Measurements from ENCODE around the gene TBC1D10B. TPM values are rescaled to one million over a fixed set of nuclear protein-coding genes. Genes with fewer than 3 reads are reported as not detected.

Gene TBC1D10B
- total and polyA plus RNA-seq, 9 of the 15 experiments (the other 6 are each of a cell fraction or from before 2014, with no cell fraction given) = 2.2 to 55.4 (median 17.5) TPM

DNA sequence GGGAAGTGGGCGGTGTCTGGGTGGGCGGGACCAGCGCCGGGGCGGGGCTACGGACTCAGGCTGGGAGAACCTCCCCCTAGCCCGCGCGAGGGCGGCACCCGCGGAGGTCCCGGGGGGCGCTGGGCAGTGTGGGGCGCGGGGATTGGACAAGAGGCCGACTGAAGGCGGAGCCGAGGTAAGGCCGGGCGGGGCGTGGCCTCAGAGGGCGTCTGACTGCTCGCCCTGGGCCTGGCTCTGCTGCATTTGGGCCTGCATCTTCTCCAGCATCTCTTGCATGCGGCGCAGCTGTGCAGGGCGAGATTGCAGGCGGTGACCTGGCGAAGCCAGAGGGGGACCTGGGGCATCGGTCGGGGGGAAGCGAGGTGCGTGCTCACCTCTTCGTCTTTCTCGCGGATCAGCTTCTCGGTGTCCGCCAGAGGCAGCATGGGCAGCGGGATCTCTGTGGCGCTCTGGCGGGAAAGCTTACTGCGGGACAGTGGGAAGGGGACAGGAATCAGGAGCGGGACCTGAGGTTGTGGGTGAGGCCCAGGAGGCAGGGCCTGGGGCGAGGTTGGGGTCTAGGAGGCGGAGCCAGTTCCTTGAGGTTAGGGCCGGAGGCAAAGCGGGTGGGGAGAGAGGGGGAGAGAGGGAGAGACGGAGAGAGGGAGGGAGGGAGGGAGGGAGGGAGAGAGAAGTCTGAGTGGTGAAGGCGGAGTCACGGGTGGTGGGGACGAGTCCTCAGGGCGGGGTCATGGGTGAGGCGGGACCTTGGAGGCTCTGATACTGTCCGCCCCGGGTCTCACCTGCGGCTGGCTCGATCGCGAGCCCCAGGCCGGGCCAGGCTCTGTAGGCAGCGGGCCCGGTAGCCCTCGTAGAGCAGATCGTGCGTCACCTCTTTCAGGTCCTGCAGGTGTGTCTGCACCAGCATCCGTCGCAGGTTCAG, 8.2 kb upstream of the TBC1D10B start (continued):
- TF ChIP-seq TCF7L2 (IDR thresholded peaks at IDR 0.05; ENCODE audit: low read depth, low read length) (no peak), GATAD2A (IDR thresholded peaks at IDR 0.05) (0 out of 2 replicates have a peak, but pooled peaks have one; percentile 16), SAFB2 (IDR thresholded peaks at IDR 0.05; ENCODE audit: borderline replicate concordance, low read depth, low read length, severe bottlenecking) (no peak), ZSCAN29 (IDR thresholded peaks at IDR 0.05) (no peak), PURB (CRISPR knock-in tag; IDR thresholded peaks at IDR 0.05; ENCODE audit: low read depth) (no peak), E2F3 (CRISPR knock-in tag; IDR thresholded peaks at IDR 0.05) (peak; percentile 85), YY1 (IDR thresholded peaks at IDR 0.05; ENCODE audit: borderline replicate concordance in 1 of 3, control insufficient read depth in 1 of 3, extremely low read depth in 1 of 3, insufficient read depth in 3 of 3, insufficient read length in 1 of 3, insufficient replicate concordance in 2 of 3, low read depth in 1 of 3, low read length in 2 of 3) (no peak), ELF1 (tag; IDR thresholded peaks at IDR 0.05) (no peak), ZNF263 (CRISPR knock-in tag; IDR thresholded peaks at IDR 0.05; ENCODE audit: borderline replicate concordance) (peak; percentile 40; the same call in 1 of the 2 replicates), DDX20 (tag; IDR thresholded peaks at IDR 0.05; ENCODE audit: low read depth) (no peak), TAL1 (IDR thresholded peaks at IDR 0.05) (no peak), SIN3A (IDR thresholded peaks at IDR 0.05; ENCODE audit: borderline replicate concordance in 2 of 2, control insufficient read depth in 1 of 2, low read depth in 2 of 2, low read length in 2 of 2) (peak; percentile 14 to 66; a peak in 2 of 4 replicates)
- TF ChIP-seq, protein P1, sequence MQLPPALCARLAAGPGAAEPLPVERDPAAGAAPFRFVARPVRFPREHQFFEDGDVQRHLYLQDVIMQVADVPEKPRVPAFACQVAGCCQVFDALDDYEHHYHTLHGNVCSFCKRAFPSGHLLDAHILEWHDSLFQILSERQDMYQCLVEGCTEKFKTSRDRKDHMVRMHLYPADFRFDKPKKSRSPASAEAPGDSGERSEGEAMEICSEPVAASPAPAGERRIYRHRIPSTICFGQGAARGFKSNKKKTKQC (CRISPR knock-in tag; IDR thresholded peaks at IDR 0.05) = peak; percentile 39; the same call in 1 of the 2 replicates
- TF ChIP-seq, protein P2, sequence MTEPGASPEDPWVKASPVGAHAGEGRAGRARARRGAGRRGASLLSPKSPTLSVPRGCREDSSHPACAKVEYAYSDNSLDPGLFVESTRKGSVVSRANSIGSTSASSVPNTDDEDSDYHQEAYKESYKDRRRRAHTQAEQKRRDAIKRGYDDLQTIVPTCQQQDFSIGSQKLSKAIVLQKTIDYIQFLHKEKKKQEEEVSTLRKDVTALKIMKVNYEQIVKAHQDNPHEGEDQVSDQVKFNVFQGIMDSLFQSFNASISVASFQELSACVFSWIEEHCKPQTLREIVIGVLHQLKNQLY (CRISPR knock-in tag; conservative IDR thresholded peaks at IDR 0.05) = 0 out of 4 replicates have a peak, but pooled peaks of 1 of the 2 experiments have one; percentile 31

Measured in K562 (cell line).